ENCODE measurements around the gene MRGPRF.

- no peak for TF ChIP-seq POLR2A (IDR thresholded peaks at IDR 0.05)
- TF ChIP-seq, protein P1, sequence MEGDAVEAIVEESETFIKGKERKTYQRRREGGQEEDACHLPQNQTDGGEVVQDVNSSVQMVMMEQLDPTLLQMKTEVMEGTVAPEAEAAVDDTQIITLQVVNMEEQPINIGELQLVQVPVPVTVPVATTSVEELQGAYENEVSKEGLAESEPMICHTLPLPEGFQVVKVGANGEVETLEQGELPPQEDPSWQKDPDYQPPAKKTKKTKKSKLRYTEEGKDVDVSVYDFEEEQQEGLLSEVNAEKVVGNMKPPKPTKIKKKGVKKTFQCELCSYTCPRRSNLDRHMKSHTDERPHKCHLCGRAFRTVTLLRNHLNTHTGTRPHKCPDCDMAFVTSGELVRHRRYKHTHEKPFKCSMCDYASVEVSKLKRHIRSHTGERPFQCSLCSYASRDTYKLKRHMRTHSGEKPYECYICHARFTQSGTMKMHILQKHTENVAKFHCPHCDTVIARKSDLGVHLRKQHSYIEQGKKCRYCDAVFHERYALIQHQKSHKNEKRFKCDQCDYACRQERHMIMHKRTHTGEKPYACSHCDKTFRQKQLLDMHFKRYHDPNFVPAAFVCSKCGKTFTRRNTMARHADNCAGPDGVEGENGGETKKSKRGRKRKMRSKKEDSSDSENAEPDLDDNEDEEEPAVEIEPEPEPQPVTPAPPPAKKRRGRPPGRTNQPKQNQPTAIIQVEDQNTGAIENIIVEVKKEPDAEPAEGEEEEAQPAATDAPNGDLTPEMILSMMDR (IDR thresholded peaks at IDR 0.05) = no peak
These were observed 54.8 kb downstream of the MRGPRF start for GRCh38 chr11:68958211-68958610.

All from Peyer's patch (tissue), 4 donors.